ENCODE data around the gene TNFAIP1. TPM values are rescaled to one million over a fixed set of nuclear protein-coding genes. Genes with fewer than 3 reads are reported as not detected.

The TNFAIP1 gene
- total and polyA plus RNA-seq, 2 of the 4 experiments (the other 2 are of a cell fraction) = 49.1 to 62.9 TPM

DNA sequence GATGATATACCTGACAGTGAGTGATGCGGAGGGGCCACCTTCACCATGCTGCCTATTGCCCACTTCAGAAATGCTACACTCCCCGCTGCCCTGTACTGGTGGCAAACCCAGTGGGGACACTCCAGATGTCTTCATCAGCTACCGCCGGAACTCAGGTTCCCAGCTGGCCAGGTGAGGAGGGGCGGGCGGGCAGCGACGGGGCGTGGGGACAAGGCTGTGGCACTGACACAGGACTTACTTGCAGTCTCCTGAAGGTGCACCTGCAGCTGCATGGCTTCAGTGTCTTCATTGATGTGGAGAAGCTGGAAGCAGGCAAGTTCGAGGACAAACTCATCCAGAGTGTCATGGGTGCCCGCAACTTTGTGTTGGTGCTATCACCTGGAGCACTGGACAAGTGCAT lies 52.5 kb downstream of the TNFAIP1 start:
- no peak overlapping the region for H2AFZ ChIP-seq (replicated peaks; ENCODE audit: low read length, poor library complexity)
- ChIA-PET POLR2A (ENCODE audit: unreplicated experiment) (no interaction called here), CTCF (no interaction called here)
- no peak overlapping the region for H4K8ac ChIP-seq (ENCODE audit: low read depth in 2 of 2, low read length in 2 of 2)
- H3K4me3 ChIP-seq (ENCODE audit: insufficient read depth, low read depth, low read length) = no peak overlapping the region
- ATAC-seq (ENCODE audit: low read depth) (no peak), DNase-seq (no peak)
- no peak overlapping the region for H3K14ac ChIP-seq (replicated peaks; ENCODE audit: low read depth, low read length)
- intact Hi-C loops (cut with micrococcal nuclease) (no loop called here), in situ Hi-C loops (cut with MboI; ENCODE audit: low sequenced_read_pairs) (no loop called here), dilution Hi-C loops (cut with HindIII; ENCODE audit: low sequenced_read_pairs, unreplicated experiment) (no loop called here)
- H3K4me1 ChIP-seq (ENCODE audit: control insufficient read depth, insufficient read depth, low read length) = peaks cover 2% of the 10 kb centered on the region; the same call in 1 of the 2 replicates
- H2BK120ac ChIP-seq (ENCODE audit: low read depth, low read length) = no peak overlapping the region
- peaks cover 38% of the 10 kb centered on the region for H3K36me3 ChIP-seq (ENCODE audit: control insufficient read depth, insufficient read depth, low read length)
- no peak overlapping the region for H2AK5ac ChIP-seq (ENCODE audit: low read depth, low read length)
- H3K4ac ChIP-seq (ENCODE audit: low read depth, low read length) = no peak overlapping the region
- WGBS, 2 experiments (ENCODE audit: extremely low coverage in 2 of 2, insufficient read length in 1 of 2) = 100% methylated on average over 2 of the region's 11 CpGs; no CpG with 5 or more reads in 1 of the 2 experiments
- H3K18ac ChIP-seq (ENCODE audit: low read depth, low read length) = no peak overlapping the region
- H3K9me3 ChIP-seq (ENCODE audit: control insufficient read depth, insufficient read depth, low read length) = no peaks in the 10 kb centered on the region
- no peak overlapping the region for H2BK20ac ChIP-seq (ENCODE audit: low read depth, low read length)
- H2AK9ac ChIP-seq (replicated peaks; ENCODE audit: low read depth, low read length, poor library complexity) = no peak overlapping the region
- no peak overlapping the region for H3K4me2 ChIP-seq (ENCODE audit: low read depth, low read length)
- H3K27me3 ChIP-seq (ENCODE audit: control insufficient read depth, insufficient read depth, low read length) = no peaks in the 10 kb centered on the region
- no TSS peak for BruUV-seq (replicated peaks)
- H3K9me1 ChIP-seq (ENCODE audit: insufficient read depth, low read length) = peaks cover 3% of the 10 kb centered on the region; the same call in 1 of the 2 replicates
- no peak overlapping the region for H3K9ac ChIP-seq (ENCODE audit: low read depth, low read length)
- no peak overlapping the region for H3K27ac ChIP-seq (ENCODE audit: insufficient read depth, low read length)
- TF ChIP-seq NFE2L2 (IDR thresholded peaks at IDR 0.05; ENCODE audit: low read depth, low read length) (no peak), MAZ (IDR thresholded peaks at IDR 0.05; ENCODE audit: borderline replicate concordance, low read depth, low read length) (no peak), BHLHE40 (IDR thresholded peaks at IDR 0.05; ENCODE audit: low read depth, low read length) (no peak), MXI1 (IDR thresholded peaks at IDR 0.05; ENCODE audit: borderline replicate concordance, low read depth, low read length) (no peak), POLR2A (IDR thresholded peaks at IDR 0.05; ENCODE audit: low read depth, low read length) (no peak)
- TF ChIP-seq, protein P1, sequence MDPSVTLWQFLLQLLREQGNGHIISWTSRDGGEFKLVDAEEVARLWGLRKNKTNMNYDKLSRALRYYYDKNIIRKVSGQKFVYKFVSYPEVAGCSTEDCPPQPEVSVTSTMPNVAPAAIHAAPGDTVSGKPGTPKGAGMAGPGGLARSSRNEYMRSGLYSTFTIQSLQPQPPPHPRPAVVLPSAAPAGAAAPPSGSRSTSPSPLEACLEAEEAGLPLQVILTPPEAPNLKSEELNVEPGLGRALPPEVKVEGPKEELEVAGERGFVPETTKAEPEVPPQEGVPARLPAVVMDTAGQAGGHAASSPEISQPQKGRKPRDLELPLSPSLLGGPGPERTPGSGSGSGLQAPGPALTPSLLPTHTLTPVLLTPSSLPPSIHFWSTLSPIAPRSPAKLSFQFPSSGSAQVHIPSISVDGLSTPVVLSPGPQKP (IDR thresholded peaks at IDR 0.05; ENCODE audit: borderline replicate concordance, low read depth, low read length) = no peak
- TF ChIP-seq, protein P2, sequence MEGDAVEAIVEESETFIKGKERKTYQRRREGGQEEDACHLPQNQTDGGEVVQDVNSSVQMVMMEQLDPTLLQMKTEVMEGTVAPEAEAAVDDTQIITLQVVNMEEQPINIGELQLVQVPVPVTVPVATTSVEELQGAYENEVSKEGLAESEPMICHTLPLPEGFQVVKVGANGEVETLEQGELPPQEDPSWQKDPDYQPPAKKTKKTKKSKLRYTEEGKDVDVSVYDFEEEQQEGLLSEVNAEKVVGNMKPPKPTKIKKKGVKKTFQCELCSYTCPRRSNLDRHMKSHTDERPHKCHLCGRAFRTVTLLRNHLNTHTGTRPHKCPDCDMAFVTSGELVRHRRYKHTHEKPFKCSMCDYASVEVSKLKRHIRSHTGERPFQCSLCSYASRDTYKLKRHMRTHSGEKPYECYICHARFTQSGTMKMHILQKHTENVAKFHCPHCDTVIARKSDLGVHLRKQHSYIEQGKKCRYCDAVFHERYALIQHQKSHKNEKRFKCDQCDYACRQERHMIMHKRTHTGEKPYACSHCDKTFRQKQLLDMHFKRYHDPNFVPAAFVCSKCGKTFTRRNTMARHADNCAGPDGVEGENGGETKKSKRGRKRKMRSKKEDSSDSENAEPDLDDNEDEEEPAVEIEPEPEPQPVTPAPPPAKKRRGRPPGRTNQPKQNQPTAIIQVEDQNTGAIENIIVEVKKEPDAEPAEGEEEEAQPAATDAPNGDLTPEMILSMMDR (conservative IDR thresholded peaks at IDR 0.05; ENCODE audit: low read depth, low read length) = no peak
- H3K79me1 ChIP-seq (ENCODE audit: low read depth in 1 of 2, low read length in 2 of 2) = peaks cover 0 to 3% of the 10 kb centered on the region in 2 experiments; a peak in 1 of 4 replicates
- peaks cover 6% of the 10 kb centered on the region; the same call in 1 of the 2 replicates for H4K20me1 ChIP-seq (ENCODE audit: insufficient read depth, low read length)
- H3K56ac ChIP-seq (ENCODE audit: extremely low read depth, insufficient read depth, low read length) = no peak overlapping the region
- H4K5ac ChIP-seq (ENCODE audit: low read depth, low read length) = no peak overlapping the region
- no peak overlapping the region for H2BK15ac ChIP-seq (ENCODE audit: low read depth, low read length)
- H3K23ac ChIP-seq (ENCODE audit: low read depth, low read length) = no peak overlapping the region
- no peak overlapping the region for H2BK5ac ChIP-seq (ENCODE audit: low read depth, low read length, poor library complexity, severe bottlenecking)
- H4K91ac ChIP-seq (ENCODE audit: insufficient read depth, low read depth, low read length) = no peak overlapping the region

Measured in IMR-90 (cell line).